Measurements from ENCODE around the gene CRHBP.
"Not testable (repeated sequence)": the region's sequence is repeated elsewhere in the genome, so short reads cannot be mapped to it uniquely, and the experiment has no call there.

CRHBP gene

DNA sequence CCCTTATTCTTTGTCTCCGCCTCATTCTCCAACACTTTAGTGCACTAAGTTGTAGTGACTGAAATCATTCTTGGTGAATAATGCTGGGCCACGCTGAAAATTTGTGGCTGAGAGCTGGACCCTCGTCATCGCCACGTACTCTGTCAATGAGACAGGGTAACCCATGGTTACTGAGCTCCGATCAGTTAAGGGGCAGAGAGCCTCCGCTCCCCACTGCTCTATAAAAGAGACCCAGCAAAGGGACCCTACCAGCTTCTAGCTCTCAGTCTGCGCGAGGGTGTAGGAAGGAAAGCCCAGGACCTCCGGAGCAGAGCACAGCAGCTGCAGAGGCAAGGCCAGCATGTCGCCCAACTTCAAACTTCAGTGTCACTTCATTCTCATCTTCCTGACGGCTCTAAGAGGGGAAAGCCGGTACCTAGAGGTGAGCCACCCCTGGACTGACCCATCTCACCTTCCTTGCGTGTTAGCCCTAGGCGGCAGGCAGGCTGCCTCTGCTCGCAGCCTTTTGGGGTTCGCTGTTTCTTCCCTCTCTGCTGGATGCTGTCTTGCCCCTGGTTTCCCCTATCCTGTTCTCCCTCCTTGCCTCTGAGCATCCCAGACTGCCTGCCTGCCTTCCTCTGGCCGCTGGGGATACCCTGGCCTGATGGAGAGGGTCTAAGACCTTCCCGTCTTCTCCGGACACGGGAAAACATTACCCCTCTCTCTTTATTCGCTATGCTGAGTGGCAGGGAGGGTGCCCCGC, at the start of gene CRHBP:
CRHBP (plus strand) TSS at position 251 of the 742 bp plus-strand sequence; CDS start at position 341, 90 bp downstream.
- no peak for DNase-seq (ENCODE audit: low read depth)

- no peak for DNase-seq (ENCODE audit: low read depth)
Measured at GRCh38 chr5:76908166-76908565, 44.7 kb upstream of the CRHBP start.

- DNase-seq (ENCODE audit: low read depth) = not testable (repeated sequence)
Measured at GRCh38 chr5:76910344-76910933, 42.4 kb upstream of the CRHBP start.

- DNase-seq (ENCODE audit: low read depth) = not testable (repeated sequence)
Measured at GRCh38 chr5:76914671-76915070, 38.2 kb upstream of the CRHBP start.

GRCh38 chr5:76918539-76918938, 34.3 kb upstream of the CRHBP start:
- DNase-seq (ENCODE audit: low read depth) = no peak

DNA sequence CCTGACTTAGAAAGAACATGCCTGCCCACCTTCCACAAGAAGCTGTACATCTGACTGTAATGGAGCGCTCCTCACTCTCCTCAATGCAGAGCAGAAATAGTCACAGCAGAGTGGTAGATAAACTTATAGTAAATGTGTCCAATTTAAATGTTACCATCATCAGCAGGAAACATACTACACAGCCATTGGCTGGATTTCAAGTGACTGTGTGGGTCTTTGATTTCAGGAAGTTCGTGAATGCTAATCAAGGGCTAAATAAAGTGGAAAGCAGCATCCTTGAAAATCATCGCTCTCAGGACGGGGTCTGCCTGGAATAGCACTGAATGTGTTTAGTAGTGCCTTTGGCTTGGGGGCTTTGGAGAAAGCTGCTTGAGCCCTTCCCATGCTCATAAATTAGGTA, 32.4 kb upstream of the CRHBP start:
- DNase-seq (ENCODE audit: low read depth) = no peak

- no peak for DNase-seq (ENCODE audit: low read depth)
Measured at GRCh38 chr5:76926329-76927105, 26.3 kb upstream of the CRHBP start.

DNA sequence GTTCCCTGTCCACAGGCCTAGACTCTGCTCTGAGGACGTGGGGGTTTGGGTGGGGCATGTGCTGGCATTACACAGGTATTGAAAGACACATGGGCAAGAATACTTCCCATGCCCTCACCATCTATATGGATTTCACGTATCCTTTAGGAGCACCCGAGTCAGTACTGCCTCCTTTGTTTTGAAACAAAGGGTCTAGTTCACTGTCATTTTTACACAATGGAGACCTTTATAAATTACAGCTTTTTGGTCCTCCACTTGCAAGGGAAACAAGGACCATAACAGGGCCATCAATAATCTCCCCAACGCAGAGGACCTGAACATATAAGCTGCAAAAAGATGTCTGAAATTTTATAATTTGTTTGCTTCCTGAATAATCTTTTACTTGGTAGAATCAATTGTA, 24.9 kb upstream of the CRHBP start:
- no peak for DNase-seq (ENCODE audit: low read depth)

GRCh38 chr5:76930083-76930482, 22.8 kb upstream of the CRHBP start:
- no peak for DNase-seq (ENCODE audit: low read depth)

- DNase-seq (ENCODE audit: low read depth) = no peak
Measured at GRCh38 chr5:76938177-76938576, 14.7 kb upstream of the CRHBP start.

GRCh38 chr5:76941000-76941399, 11.8 kb upstream of the CRHBP start:
- no peak for DNase-seq (ENCODE audit: low read depth)

DNA sequence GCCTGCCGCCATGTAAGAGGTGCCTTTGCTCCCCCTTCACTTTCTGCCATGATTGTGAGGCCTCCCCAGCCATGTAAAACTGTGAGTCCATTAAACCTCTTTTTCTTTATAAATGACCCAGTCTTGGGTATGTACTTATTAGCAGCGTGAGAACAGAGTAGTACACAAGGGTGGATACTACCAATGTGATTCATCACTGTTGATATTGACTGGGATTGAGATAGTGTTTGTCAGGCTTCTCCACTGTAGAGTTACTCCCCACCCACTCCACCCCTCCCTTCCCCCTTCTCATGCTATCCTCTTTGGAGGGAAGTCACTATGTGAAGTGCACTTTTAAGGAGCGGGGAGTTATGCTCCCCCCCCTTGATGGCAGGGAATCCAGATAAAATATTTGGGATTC, 11.4 kb upstream of the CRHBP start:
- DNase-seq (ENCODE audit: low read depth) = no peak

- peak; percentile 31 for DNase-seq (ENCODE audit: low read depth)
Measured at GRCh38 chr5:76942581-76942980, 10.3 kb upstream of the CRHBP start.

DNA sequence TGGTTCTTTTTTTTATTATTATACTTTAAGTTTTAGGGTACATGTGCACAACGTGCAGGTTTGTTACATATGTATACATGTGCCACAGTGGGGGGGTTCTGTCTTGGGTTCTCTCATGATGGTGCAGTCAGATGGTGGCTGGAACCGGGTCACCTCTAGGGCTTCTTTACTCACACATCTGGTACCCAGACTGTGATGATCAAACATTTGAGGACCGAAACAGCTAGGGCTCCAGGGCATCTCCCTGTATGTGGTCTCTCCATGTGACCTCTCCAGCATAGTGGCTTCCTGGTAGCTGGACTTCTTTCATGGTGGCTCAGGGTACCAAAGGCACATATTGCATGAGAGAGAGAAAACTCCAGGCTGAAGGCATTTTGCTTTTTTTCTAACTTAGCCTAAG, 9.8 kb upstream of the CRHBP start:
- DNase-seq (ENCODE audit: low read depth) = no peak

DNA sequence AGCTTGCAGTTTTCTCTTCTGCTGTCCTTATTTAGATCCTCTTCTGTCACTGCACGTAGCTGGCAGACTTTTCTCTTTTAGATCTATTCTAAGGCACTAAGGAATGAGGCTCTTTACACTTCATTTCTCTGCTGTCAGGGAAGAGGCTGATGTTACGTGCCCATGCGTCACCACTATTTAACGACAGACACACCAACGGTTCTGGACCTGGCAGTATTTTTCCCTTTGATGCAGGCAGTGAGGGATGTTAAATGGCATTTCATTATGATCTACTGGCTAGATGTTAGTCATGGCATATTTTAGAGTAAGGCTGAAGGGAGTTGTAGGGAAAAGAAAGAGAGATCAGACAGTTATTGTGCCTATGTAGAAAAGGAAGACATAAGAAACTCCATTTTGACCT, 8.2 kb upstream of the CRHBP start:
- no peak for DNase-seq (ENCODE audit: low read depth)

DNA sequence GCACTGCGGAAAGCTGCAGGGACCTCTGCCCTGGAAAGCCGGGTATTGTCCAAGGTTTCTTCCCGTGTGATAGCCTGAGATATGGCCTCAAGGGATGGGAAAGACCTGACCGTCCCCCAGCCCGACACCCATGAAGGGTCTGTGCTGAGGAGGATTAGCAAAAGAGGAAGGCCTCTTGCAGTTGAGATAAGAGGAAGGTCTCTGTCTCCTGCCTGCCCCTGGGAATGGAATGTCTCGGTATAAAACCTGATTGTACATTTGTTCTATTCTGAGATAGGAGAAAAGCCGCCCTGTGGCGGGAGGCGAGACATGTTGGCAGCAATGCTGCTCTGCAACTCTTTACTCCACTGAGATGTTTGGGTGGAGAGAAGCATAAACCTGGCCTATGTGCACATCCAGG, 7.6 kb upstream of the CRHBP start:
- DNase-seq (ENCODE audit: low read depth) = not testable (repeated sequence)

- no peak for DNase-seq (ENCODE audit: low read depth)
Measured at GRCh38 chr5:76946090-76946489, 6.8 kb upstream of the CRHBP start.

DNA sequence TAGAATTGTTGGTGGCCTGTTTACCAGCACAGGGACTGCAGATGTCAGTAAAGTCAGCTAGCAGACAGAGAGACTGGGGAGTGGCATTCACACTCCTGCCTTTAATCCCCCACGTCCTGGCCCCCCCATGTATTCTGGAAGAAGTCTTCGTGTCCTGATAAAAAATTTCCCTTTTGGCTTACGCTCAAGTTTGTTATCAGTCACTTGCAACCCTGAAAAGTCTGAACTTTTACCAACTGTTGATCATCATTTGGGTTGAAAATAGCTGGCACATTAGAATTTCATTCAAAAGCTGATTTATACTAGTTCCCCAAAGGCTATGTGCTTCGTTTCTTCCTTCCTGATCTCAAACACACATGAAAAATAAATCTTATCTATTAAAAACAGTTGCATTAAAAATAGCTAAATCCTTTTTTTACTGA, 5.8 kb upstream of the CRHBP start:
- no peak for DNase-seq (ENCODE audit: low read depth)

DNA sequence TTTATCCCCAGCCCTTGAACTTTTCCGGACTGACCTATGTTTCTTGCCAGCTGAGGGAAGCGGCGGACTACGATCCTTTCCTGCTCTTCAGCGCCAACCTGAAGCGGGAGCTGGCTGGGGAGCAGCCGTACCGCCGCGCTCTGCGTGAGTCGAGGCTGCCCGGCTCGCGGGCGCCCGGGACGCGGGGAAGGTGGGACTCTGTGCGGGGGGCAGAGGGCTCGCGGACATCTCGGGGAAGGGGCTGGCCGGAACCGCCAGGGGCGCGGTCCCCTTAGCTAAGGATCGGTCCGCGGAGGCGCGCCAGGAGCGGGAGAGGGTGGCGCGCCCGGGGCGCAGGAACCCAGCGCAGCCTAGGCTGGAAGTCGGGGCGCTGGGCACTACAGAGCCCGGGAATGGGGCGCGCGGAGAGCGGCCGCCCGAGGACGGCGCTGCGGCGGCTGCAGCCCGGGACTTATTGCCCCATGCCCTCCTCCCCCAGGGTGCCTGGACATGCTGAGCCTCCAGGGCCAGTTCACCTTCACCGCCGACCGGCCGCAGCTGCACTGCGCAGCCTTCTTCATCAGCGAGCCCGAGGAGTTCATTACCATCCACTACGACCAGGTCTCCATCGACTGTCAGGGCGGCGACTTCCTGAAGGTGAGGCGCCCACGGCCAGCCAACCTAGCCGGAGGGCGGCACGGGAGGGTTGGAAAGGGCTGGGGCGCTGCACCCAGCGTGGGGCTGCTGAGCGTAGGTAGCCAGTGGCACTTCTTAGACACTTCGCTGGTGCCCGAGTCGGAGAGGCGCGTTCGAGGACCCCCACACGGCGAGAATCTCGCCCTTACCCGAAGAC, 922 bp downstream of the CRHBP start:
- DNase-seq (ENCODE audit: low read depth) = no peak

GRCh38 chr5:76954383-76954763, 1.5 kb downstream of the CRHBP start:
- DNase-seq (ENCODE audit: low read depth) = no peak

- DNase-seq (ENCODE audit: low read depth) = no peak
Measured at GRCh38 chr5:76956033-76956432, 3.2 kb downstream of the CRHBP start.
